Skeletal muscle tissue (tissue), 4 donors: ENCODE data around the gene CDC7. TPM values are rescaled to one million over a fixed set of nuclear protein-coding genes. Genes with fewer than 3 reads are reported as not detected.

Experiments used
- H3K27ac ChIP-seq: one replicate; pipeline ENCODE4 v1.7.0; 2013; ENCODE audit warnings: mild to moderate bottlenecking, low read depth, low read length, inconsistent platforms
- H3K27me3 ChIP-seq, 3 donors: one replicate each; pipeline ENCODE4 v1.7.0; 2013; ENCODE audit warnings: low read length in 3 of 3; ENCODE audit not compliant: control insufficient read depth in 3 of 3, insufficient read depth in 3 of 3
- H3K36me3 ChIP-seq, 3 donors: one replicate each; pipeline ENCODE4 v1.7.0; 2013; ENCODE audit warnings: low read length in 3 of 3; ENCODE audit not compliant: control insufficient read depth in 3 of 3, insufficient read depth in 3 of 3
- H3K4me1 ChIP-seq, 3 donors: one replicate each; pipeline ENCODE4 v1.7.0; 2013; ENCODE audit warnings: low read length in 3 of 3, mild to moderate bottlenecking in 3 of 3; ENCODE audit not compliant: control insufficient read depth in 3 of 3, insufficient read depth in 3 of 3
- H3K4me3 ChIP-seq, 3 donors: one replicate each; pipeline ENCODE4 v1.7.0; 2013; ENCODE audit warnings: low read length in 3 of 3
- H3K9ac ChIP-seq, 3 donors: one replicate each; pipeline ENCODE4 v1.7.0; 2013; ENCODE audit warnings: low read length in 3 of 3, mild to moderate bottlenecking in 3 of 3, moderate library complexity in 2 of 3, low read depth in 1 of 3
- H3K9me3 ChIP-seq, 3 donors: one replicate each; pipeline ENCODE4 v1.7.0; 2013; ENCODE audit warnings: low read length in 3 of 3; ENCODE audit not compliant: control insufficient read depth in 3 of 3
- total RNA-seq: library from RNA; depleted of rRNA; stranded (reverse); fragments of >200 nt; gene quantifications from one replicate; pipeline ENCODE4 v1.2.3, GENCODE V29; 2014
- donor health status: Osteomylitis.

The CDC7 gene
- total RNA-seq, 1 donor from 2014 or later: 9.4 TPM

DNA sequence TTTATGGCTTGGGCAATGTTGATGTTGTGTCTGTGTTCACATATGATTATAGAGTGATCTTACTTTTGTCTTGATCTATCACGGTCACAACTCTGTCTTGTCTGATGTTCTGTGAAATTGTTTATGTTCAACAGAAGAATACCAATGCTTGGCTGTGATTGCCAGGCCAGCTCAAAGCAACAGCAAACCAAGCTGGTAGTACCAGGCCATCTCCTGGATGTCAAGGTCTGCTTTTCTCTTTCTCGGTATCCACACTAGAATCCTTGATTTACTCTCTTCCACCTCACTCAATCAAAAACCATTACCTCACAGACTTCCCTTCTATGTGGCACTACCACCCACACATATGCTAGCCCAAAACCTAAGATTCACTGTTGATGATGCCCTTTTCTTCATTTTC, 1.3 kb upstream of the CDC7 start:
- Histone ChIP-seq H3K4me1 (peaks cover 11 to 22% (median 13%) of the 10 kb centered on the region in 3 donors), H3K9ac (no peak overlapping the region), H3K36me3 (no peaks in the 10 kb centered on the region), H3K27me3 (no peaks in the 10 kb centered on the region), H3K4me3 (no peak overlapping the region), H3K9me3 (no peaks in the 10 kb centered on the region), H3K27ac (no peak overlapping the region)

DNA sequence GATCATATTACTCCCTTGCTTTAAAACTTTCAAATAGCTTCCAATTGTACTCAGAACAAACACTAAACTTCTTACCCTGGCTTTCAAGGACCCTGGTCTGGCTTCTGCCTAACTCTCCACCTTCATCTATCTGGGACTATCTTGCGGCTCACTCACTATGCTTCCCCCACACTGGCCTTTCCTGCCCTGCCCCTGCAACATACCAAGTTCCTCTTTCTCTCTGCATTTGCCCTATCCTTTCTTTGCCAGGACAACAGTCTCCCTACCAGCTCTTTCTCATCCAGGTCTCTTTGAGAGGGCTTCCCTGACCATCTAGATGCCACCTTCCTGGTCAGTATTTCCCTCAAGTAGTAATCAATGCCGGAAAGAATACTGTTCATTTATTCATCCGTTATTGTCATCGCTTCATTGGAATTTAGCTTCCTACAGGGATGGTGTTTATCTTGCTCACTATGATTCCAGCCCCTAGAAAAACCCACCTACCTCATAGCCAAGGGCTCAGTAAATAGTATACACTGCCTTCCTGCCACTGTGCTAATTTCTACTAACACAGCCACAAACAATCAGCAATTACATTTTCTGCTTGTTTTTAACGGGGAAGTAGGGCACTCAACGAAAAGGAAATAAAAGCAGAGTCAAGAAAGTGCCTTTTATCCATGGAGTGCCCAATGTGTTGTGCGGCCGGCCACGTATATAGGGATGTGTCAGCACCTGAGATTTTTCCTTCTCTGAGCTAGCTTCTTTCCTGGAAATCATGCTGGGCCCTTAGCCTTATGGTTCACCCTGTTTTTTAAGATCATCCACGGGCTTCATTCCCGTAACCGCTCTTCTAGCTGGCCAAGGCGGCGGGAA, 521 bp upstream of the CDC7 start:
- Histone ChIP-seq H3K9me3 (no peaks in the 10 kb centered on the region), H3K4me1 (peaks cover 11 to 22% (median 13%) of the 10 kb centered on the region in 3 donors), H3K27ac (peak overlapping the region; percentile 67), H3K9ac (peak overlapping the region in 2 of 3 donors; percentile 69 to 76), H3K36me3 (no peaks in the 10 kb centered on the region), H3K4me3 (peak overlapping the region; percentile 91 to 94 (median 93)), H3K27me3 (no peaks in the 10 kb centered on the region)

DNA sequence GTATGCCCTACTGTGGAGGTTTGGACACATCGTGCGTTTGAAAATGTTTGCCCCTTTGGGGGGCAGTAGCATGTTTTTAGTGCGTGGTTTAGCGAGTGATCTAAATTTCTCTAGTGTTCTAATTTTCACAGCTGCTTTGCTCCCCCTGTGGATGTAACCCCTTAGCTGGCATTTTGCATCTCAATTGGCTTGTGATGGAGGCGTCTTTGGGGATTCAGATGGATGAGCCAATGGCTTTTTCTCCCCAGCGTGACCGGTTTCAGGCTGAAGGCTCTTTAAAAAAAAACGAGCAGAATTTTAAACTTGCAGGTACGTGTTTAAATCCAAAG, 836 bp downstream of the CDC7 start:
- Histone ChIP-seq H3K36me3 (no peaks in the 10 kb centered on the region), H3K4me1 (peaks cover 11 to 22% (median 13%) of the 10 kb centered on the region in 3 donors), H3K9me3 (no peaks in the 10 kb centered on the region), H3K4me3 (peak overlapping the region; percentile 91 to 94 (median 93)), H3K9ac (peak overlapping the region; percentile 46 to 77 (median 76)), H3K27ac (peak overlapping the region; percentile 67), H3K27me3 (no peaks in the 10 kb centered on the region)

DNA sequence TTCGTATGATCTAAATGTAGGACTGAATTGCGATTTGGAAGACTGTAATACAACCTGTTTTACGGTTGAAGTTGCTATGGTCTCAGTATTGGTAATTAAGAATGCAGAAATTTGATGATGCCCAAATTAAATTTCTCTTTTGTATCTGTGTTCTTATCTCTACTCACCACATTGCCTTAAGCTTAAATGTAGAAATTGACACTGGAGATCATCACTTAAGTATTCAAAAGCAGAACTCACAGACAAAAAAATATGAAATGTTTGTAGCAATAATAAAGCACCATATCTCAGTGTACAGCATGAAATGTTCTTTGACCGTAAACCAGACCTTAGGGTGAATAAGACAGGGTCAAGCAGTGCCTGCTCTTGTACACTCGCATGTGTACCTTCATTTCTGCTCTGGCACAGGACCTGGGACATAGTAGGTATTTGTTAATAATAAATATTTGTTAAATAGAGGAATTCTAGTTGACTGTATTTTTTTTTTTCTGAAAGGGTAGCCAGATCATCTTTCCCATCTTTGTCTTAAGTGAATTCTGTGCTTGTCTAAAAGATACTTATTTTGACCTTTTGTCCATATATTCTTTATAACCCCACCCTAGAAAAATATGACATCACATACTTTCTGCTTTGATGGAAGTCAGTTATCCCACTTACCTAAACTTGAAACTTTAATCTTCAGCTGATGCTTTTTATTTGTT, 1.5 kb downstream of the CDC7 start:
- H3K9ac ChIP-seq: peak overlapping the region in 2 of 3 donors; percentile 14 to 77
- H3K4me3 ChIP-seq: no peak overlapping the region

DNA sequence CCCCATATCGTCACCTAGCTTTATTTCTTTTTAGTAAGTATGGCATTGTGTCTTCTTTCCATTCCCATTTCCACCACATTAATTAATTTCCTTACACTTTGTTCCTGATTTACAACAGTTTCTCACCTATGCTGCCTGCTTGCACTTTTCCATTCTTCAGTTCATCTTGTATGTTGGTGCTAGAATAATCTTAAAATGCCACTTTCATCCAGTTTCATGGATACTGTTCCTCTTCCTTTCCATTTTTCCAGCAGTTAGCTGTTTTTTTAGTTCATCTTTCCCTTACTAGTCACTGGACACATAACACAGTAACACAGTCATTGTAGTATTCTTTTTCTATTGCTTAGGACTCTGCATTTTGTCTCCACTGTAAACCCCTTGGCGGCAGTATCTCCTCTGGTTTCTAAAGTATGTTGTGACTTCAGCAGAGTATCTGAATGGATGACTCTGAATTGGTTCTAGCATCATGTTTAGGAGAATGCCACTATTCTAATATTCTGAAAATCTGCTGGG, 2.1 kb downstream of the CDC7 start:
- no peak overlapping the region for H3K27ac ChIP-seq
- H3K36me3 ChIP-seq: no peaks in the 10 kb centered on the region
- no peak overlapping the region for H3K4me3 ChIP-seq
- H3K9me3 ChIP-seq: no peaks in the 10 kb centered on the region
- no peaks in the 10 kb centered on the region for H3K27me3 ChIP-seq
- H3K4me1 ChIP-seq: peaks cover 11 to 22% (median 13%) of the 10 kb centered on the region in 3 donors
- no peak overlapping the region for H3K9ac ChIP-seq

More for the DNA sequence above, 1.5 kb downstream of the CDC7 start:
- no peaks in the 10 kb centered on the region for H3K36me3 ChIP-seq
- no peaks in the 10 kb centered on the region for H3K9me3 ChIP-seq
- no peak overlapping the region for H3K27ac ChIP-seq
- no peaks in the 10 kb centered on the region for H3K27me3 ChIP-seq
- peaks cover 11 to 22% (median 13%) of the 10 kb centered on the region in 3 donors for H3K4me1 ChIP-seq

DNA sequence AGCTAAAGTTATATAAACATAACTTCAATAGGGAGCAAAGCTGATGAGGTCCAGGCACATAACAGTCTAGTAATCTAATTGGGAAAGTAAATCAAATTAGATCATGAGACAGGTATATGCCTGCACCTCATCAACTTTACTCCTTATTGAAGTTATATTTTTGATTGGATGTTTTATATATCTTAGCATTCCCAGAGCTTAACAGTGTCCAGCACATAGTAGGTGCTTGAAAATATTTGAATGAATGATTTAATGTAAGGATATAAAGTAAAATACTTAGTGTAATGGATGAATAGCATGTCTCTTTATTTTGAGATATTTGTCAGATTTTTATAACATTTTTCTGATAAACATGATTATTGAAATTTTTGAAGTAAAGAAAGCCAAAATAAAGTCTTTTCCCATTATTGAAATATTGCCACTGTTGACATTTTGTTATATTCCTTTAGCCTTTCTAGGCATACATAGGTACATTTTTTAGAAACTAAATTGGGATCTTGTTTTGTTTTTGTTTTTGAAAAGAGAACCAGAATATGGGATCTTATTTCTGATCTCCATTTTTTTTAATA, 2.8 kb downstream of the CDC7 start:
- no peak overlapping the region for H3K27ac ChIP-seq
- H3K27me3 ChIP-seq: no peaks in the 10 kb centered on the region
- H3K4me3 ChIP-seq: no peak overlapping the region
- peaks cover 11 to 22% (median 13%) of the 10 kb centered on the region in 3 donors for H3K4me1 ChIP-seq
- no peaks in the 10 kb centered on the region for H3K36me3 ChIP-seq
- no peak overlapping the region for H3K9ac ChIP-seq
- H3K9me3 ChIP-seq: no peaks in the 10 kb centered on the region

DNA sequence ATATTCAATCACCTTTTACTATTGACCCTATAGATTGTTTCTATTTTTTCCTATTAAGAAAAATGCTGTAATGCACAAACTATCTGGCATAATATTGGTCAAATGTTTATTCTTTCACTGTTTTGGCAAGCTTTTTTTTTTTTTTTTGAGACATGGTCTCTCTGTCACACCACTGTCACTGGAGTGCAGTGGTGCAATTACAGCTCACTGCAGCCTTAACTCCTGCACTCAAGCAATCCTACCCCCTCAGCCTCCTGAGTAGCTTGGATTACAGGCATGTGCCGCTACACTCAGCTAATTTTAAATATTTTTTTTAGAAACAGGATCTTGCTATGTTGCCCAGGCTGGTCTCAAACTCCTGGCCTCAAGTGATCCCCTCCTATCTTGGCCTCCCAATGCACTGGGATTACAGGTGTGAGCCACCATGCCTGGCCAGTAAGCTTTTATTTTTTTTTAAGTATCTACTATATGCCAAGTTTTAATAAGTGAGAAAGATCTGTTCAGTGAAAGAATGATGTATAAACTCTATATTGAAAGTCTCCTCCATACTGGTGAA, 3.4 kb downstream of the CDC7 start:
- H3K4me3 ChIP-seq: no peak overlapping the region
- H3K36me3 ChIP-seq: no peaks in the 10 kb centered on the region
- H3K27ac ChIP-seq: no peak overlapping the region
- H3K27me3 ChIP-seq: no peaks in the 10 kb centered on the region
- H3K4me1 ChIP-seq: peaks cover 11 to 22% (median 13%) of the 10 kb centered on the region in 3 donors
- no peak overlapping the region for H3K9ac ChIP-seq
- H3K9me3 ChIP-seq: no peaks in the 10 kb centered on the region

DNA sequence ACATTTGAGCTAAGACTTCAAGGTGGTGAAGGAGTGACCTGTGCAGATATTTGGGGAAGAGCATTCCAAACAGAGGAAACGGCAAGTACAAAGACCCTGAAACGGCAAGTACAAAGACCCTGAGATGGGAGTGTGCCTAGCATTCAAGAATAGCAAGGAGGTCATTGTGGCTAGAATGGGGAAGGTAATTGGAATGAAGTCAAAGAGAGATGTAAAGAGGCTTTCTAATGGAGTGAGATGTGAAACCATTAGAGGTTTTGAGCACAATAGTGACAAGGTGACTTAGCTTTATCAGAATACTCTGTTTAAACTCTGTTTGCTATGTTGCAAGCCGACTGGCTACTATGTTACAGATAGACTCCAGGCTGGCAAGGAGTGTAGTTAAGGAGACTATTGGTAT, 4.4 kb downstream of the CDC7 start:
- Histone ChIP-seq H3K4me1 (peaks cover 11 to 19% (median 13%) of the 10 kb centered on the region in 3 donors), H3K9me3 (no peaks in the 10 kb centered on the region), H3K4me3 (no peak overlapping the region), H3K27ac (no peak overlapping the region), H3K9ac (no peak overlapping the region), H3K36me3 (no peaks in the 10 kb centered on the region), H3K27me3 (no peaks in the 10 kb centered on the region)

DNA sequence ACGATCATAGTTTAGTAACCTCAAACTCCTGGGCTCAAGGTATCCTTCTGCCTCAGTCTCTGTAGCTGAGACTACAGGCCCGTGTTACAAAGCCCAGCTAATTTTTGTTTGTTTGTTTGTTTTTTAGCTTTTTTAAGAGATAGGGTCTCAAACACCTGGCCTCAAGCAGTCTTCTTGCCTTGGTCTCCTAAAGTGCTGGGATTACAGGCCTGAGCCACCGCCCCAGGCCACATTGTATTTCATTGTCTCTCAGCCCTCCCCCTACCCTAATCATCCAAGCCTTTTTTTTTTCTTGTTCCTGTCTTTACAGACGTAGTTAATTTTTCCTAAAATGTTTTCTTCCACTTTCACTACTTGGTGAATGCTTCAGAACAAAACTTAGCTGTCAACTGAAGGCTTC, 5.4 kb downstream of the CDC7 start:
- Histone ChIP-seq H3K9me3 (no peaks in the 10 kb centered on the region), H3K9ac (no peak overlapping the region), H3K4me1 (peaks cover 7 to 10% (median 9%) of the 10 kb centered on the region in 3 donors), H3K4me3 (no peak overlapping the region), H3K27ac (no peak overlapping the region), H3K27me3 (no peaks in the 10 kb centered on the region), H3K36me3 (no peaks in the 10 kb centered on the region)
